RCC 7860 (cell line): ENCODE measurements around the gene DHRS1.

Experiments used
- DNase-seq: peaks from one replicate; pipeline ENCODE4 v3.0.0-alpha.2; 2015; ENCODE audit warnings: low spot score
- FAIRE-seq: peaks from 2 replicates; lab custom pipeline; 2012; peaks lifted over from hg19 to GRCh38; lab: Jason Lieb, UNC

Gene DHRS1

DNA sequence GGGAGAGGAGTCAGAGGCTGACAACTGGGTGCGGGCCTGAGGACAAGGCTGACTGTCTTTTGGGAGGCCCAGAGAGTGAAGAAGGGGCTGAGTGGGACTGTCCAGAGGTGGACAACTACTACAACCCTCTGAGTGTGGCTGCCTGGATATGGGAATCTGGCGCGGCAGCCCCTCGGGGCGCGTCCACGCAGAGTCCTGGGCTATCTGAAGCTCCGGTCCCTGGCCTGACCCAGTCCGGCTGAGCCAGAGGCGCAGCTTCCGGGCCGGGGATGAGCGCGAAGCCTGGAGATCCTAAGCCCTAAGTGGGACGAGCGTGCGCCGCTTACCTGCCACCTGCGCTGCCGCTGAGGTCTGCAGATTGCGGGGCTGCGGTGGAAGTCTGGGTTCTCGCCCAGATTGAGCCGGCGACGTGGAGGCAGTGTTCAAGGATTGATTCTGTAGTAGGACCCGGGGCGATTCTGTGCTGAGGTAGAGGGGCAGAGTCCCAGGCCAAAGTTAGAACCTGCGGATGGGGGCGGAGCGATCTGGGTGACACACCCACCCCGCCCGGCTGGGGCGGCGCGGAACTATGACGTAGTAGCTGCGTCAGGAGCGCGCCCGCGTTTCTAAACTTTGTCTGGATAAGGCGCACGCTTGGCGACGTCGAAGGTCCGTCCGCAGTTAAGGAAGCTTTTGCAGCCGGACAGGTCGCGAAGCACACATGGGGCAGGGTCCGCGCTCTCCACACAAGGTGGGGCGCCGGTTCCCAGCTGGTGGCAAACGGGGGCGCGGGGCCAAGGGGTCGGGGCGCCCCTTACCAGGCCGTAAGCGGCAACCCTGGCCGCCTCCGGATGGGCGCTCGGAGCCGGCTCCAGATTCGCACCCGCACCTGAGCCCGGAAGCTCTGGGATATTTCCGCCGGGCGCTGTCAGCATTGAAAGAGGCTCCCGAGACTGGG is at the start of gene DHRS1, which contains the start of gene NOP9:
TSS of gene DHRS1 (minus strand) at position 526 of the 937 bp plus-strand sequence. CDS start 674 bp downstream, outside the sequence.
TSS of gene NOP9 (plus strand) at position 596 of the 937 bp plus-strand sequence. CDS start at position 701, 105 bp downstream.
- no peak for FAIRE-seq
- peak; percentile 46 for DNase-seq

DNA sequence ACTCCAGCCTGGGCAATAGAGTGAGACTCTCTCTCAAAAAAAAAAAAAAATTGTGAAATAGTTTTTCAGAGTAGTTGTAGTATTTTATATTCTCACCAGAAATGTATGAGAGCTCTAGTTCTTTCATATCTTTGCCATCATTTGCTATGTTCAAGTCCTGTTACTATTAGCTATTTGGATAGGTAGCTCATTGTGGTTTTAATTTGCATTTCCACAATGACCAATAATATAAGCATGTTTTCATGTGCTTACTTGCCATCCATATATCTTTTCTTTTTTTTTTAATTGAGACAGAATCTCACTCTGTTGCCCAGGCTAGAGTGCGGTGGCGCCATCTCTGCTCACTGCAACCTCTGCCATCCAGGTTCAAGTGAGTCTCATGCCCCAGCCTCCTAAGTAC is 48.6 kb upstream of the DHRS1 start:
- FAIRE-seq (no peak), DNase-seq (no peak)

DNA sequence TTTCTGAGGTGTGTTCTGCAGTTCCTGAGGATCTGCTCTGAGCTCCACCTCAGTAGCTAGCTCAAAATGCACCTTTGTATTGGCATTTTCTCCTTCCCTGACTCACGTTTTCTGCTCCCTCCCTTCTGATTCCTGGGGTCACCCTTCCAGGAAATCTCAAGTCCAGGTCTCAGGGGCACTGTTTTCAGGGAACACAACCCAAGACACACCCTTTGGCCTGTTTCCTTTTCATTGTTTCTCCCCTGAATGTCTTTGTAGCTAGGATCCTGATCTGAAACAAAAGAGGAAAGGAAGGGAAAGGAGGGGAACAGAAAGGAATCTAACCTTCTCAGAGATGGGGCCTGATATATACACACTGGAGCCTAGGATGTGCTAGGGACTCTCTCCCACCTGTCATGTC is 47.6 kb upstream of the DHRS1 start:
- no peak for FAIRE-seq
- no peak for DNase-seq

DNA sequence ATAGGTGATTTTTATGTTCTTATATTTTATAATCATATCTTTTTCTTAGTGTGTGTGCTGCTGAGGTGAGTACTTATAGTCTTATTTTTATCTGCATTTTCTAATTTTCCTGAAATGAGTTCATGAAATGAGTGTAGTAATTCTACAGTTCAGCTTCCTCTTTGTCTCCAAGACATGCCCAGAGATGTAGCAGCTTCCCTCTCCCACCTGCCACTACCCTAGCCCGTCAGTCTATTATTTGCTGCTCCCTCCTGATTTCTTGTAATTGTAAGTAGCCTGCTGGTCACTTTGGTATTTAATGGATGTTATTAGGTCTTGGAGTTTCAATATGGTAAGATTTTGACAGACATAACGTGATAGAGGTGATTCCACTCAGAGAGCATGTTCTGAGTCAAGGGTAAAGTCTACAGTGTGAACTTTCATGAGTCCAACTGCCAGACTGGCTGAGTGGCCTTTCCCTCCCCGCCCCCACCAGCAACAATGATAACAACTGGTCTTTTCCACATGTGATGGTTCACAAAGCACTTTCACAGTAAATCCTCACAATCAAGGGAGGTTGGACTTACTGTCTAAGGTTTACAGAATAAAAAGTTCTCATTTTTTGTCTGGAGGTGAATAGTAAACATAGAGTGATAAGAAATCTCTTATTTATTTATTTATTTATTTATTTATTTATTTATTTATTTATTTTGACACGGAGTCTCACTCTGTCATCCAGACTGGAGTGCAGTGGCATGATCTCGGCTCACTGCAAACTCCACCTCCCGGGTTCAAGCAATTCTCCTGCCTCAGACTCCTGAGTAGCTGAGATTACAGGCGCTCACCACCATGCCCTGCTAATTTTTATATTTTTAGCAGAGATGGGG is 44.4 kb upstream of the DHRS1 start:
- FAIRE-seq (no peak), DNase-seq (no peak)

DNA sequence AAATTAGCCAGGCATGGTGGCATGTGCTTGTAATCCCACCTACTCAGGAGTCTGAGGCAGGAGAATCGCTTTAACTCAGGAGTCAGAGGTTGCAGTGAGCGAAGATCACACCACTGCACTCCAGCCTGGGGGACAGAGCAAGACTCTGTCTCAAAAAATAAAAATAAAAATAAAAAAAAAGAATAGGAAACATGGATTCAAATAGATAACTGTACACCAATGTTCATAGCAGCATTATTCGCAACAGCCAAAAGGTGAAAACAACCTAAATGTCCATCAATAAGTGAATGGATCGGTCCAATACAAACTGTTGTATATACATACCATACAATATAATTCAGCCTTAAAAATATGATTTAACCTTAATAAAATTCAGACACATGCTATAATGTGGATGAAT is 43.3 kb upstream of the DHRS1 start:
- no peak for FAIRE-seq

DNA sequence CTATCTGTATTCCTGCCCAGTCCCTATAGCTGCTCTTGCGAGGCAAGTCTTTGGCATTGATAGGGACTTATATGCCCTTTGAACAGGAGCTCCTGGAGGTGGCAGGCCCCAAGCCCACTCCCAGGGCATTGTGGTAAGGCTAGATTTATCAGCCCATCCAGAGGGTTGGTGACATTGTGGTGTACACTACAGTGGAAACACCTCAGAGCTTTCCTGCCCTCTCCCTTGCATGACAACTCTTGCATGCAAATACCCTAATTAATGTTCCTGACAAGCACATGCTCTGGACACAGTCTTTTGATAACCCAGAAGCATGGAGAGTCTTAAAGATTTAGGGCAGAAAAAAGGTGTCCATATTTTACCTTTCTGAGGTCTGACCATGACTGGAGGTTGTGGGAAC is 41.0 kb upstream of the DHRS1 start:
- no peak for FAIRE-seq
- DNase-seq = no peak

More for the DNA sequence above, 43.3 kb upstream of the DHRS1 start:
- DNase-seq = no peak

DNA sequence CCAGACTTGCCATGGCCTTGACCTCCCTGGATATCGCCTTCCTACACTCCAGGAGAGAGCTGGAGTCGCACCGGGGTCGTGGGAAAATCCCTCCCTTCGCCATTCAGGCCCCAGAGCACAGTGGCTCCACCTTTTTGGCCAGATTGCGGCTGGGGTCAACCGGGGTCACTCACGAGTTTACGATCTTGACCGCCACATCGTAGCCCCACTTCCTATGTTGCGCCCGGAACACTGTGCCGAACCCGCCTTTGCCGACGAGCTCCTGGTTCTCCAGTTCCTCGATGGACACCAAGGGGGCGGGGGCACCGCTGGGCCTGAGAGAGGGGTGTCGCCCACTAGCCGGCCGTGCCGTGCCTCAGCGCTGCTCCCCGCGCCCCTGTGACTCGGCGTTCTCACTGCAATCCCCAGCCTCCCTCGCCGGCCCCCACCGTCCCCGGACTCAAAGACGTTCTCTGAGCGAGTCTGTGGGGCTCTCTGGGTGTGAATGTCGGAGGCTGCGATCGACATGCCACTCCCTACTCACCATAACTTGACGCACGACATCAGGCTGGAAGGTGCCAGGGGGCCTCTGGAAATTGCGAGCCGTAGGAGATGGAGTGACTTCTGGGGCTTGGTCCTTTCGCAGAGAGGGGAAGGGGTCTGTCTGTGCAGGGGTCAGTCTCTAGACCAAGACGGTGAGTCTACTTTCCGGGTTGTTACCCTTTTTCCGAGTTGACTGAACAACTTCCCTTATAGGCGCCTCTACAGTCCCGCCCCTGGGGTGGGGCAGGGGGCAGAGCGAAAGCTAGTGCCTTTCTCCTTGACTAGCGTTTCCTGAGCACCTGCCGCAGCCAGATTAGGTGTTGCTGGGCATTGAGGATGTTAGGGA is 39.9 kb upstream of the DHRS1 start, which contains the start of gene RIPK3:
TSS of gene RIPK3 (minus strand) at position 708 of the 868 bp plus-strand sequence. CDS start at position 543, 165 bp downstream.
- no peak for DNase-seq

DNA sequence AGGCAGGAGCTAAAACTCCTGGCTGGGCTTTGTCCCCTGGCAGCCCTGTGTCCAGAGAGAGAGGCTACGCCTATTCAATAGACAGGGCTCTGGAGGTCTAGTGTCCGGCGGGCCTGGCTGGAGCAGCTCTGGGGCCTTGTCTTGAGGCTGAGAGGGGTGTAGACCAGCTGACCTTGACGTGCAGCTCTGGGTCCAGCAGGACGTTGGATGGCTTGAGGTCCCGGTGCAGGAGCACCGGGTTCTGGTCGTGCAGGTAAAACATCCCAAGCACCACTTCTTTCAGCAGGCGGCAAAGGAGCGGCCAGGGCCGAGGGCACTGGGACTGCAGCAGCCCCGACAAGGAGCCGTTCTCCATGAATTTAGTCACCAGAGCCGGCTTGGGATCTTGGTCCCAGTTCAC is 39.3 kb upstream of the DHRS1 start:
- DNase-seq (no peak), FAIRE-seq (no peak)

More for the DNA sequence above, 39.9 kb upstream of the DHRS1 start, which contains the start of gene RIPK3:
- no peak for FAIRE-seq

DNA sequence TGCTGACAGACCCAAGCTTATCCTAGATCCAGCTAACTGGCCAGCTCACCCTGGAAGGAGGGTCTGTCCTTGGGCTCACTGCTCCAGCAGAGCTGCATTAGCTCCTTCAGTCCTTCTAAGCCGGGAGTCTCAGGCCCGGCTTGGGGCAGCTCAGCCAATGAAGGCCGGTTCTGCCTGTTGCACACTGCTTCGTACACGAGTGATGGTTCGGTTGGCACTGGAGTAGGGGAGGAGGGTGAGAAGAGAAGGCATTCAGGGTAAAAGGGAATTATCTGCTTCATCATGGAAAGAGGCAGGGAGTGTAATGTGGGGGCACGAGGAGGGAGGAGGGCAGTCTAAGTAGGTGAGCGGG is 38.2 kb upstream of the DHRS1 start:
- FAIRE-seq = no peak
- DNase-seq = no peak

DNA sequence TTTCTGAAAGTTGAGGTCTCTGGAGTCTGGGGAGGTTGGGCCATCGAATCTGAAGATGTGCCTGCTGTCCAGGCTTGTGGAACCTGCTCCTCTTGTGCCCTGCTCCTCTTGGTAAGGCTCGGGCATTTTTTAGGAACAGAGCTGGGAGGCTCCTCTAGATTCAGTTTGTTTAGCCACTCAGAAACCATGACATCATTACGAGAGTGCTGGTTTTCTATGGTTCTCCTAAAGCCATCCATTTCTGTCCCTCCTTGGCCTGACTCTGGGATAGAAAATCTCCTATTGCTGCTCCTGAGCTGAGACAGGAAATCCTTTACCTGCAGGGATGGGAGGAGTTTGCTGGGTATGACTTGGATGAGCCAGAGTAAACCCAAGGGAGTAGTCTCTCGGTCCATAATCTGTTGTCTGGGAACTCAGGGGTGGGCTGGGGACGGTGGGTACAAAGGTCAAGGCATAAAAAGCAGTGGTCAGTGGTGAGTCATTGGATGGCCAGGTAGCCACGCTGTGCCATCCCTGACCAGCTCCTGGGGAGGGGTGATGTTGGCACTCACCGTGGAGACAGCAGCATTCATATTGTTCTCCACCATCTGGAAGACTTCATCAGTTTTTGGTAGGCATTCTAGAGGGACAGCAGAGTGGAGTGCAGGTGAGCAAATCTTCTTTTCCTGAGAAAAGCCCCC is 37.7 kb upstream of the DHRS1 start:
- FAIRE-seq = no peak

DNA sequence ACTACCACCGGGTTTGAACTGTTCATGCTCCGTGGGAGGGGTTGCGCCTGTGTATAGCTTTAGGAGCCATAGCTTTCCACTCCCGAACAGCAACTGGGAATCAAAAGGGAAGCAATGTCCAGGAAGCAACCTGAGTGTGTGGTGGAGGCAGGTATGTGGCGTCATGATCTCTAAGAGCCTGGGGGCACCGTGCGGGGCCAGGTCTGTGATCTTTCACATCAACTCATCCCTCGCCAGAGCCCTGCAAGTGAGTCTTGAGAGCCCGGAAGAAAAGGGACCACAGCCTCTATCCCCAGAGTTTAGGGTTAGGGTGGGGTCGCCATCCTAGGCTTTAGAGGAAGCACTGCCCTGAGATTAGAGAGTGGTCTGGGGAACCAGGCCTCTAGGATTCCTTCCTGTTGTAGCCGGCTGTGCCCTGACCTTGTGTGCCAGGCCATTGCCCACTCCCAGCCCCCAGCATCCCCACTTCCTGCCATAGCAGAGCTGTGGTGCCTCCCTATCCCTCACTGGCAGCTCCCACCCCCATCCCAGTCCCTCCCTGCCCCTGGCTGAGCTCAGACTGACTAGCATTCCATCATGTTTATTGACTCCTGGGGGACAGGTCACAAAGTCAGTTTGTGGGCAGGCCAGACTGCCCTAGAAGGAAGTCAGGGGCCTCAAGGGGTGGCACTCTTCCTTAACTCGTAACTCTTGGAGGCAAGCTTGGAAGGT is 36.0 kb upstream of the DHRS1 start:
- no peak for DNase-seq
- FAIRE-seq = no peak

More for the DNA sequence above, 37.7 kb upstream of the DHRS1 start:
- DNase-seq = no peak

DNA sequence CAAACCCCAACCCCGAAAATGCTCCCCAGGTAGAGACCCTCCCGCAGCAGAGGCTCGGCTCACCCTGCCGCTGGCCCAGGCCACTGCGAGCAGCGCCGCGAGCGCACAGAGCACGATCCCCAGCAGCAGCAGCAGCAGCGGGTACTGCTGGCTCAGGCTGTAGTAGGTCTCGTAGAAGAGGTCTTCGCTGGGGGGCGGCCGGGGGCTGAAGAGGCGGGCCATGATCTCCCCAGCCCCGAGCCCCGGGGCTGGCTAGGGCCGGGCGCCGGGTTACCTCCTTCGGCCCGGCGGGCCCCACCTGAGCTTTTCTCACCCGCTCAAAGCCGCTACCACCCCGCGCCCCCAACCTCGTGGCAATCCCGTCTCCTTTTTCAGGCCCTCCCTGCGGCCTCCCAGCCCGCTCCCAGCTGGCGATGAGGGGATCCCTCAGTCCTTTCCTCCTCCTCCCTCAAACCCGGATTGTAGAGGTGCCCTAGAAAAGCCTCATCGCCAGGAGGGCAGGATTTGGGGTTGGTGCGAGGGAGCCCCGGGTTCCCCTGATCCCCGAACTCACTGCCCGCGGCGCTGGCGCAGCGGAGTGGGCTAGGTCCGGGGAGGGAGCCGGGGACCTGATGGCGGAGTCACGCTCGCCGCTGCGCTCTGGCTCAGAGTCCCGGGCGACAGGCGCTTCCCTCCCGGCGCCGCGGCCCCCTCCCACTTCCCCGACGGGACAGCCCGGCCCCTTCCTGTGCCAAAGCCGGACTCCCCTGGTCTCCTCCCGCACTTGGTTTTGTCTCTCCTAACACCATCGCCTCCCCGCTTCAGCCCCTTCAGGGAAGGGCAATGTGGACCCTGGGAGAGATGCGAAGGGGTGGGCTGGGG is 35.1 kb upstream of the DHRS1 start, which contains the start of gene ADCY4:
TSS of gene ADCY4 (minus strand) at position 641 of the 861 bp plus-strand sequence. CDS start at position 222, 419 bp downstream.
- no peak for DNase-seq

DNA sequence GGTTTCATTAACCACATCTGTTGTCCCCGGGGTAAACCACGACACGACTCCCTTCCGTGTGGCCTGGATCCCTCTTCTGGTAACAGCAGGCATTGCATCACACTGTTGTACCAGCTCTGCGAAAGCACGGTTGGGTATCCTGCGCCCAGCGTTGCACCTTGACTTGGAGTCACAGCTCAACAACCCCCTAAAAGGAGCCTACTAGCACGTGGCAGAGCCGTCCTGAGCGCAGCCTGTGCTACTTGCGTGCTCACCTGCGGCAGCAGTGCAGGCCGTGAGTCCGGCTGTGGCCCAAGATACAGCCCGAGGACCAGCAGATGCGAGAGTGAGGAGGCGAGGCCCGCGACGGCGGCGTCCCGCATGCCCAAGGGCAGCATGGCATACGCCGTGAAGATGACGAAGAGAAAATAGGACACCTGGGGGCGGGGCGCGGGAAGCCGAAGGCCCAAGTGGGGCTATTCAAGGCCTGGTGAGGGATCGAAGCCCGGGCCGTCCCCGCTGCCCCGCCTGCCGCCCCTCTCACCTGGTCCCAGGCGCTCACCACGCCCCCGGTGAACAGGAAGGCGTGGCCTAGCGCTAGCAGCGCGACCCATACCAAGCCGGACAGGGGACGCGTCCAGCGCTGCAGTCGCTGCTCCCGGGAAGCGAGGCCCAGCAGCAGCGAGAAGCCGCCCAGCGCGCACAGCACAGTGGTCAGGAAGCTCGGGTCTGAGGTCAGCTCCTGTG is 32.9 kb upstream of the DHRS1 start:
- DNase-seq (peak; percentile 7), FAIRE-seq (no peak)

More for the DNA sequence above, 35.1 kb upstream of the DHRS1 start, which contains the start of gene ADCY4:
- FAIRE-seq = no peak

DNA sequence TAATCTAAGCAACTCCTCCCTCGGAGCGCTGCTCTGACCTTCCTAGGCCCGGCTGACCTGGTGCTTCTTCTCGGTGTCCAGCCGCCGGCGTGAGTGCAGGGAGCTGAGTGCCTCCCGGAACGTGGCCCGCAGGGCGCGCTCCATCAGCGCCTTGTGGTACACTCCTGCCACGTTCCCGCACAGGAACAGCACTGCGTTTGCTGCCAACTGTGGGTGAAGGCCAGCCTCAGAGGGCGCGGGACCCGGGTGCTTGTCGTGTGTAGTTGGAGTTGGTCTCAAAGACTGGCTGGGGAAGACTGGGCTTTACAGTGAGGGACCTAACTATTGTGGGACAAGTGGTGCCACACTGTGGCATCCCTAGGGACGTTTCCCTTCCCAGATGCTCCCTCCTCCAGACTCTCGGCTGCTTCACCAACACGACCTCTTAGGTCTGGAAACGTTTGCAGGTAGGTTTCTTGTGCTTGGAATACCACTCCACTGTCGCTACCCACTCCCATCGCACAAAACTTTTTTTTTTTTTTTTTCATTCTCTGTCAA is 32.2 kb upstream of the DHRS1 start:
- DNase-seq = no peak
- no peak for FAIRE-seq

DNA sequence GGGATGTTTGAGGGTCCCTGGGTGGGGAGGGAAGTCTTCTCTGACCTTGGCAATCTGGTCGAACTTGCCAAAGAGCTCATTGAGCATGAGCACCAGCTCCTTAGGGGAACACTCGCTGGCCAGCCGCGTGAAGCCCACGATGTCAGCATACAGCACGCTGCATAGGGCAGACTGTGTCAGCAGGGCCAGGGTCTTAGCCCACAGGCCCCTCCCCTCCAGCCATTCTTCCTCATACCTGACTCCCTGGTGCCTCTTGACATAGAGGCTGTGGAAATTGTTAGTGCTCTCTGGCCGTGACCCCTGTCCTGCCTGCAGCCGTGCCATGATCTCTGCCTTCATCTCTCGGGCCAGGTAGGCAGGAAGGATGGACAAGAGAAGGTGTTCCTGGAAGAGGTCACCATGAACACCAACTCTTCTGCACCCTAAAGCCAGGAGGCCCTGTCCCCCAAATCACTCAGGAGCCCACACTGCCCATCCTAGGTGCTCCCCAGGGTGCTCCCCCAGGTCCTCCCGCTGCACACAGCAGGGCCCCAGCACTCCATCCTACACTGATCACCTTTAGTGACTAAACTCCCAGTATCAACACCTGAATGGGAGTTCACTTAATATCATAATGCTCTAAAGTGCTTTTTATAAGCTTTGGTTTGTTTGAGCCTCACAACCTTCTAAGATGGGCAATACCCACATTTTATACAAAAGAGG is 31.5 kb upstream of the DHRS1 start:
- DNase-seq = no peak
- FAIRE-seq = no peak

DNA sequence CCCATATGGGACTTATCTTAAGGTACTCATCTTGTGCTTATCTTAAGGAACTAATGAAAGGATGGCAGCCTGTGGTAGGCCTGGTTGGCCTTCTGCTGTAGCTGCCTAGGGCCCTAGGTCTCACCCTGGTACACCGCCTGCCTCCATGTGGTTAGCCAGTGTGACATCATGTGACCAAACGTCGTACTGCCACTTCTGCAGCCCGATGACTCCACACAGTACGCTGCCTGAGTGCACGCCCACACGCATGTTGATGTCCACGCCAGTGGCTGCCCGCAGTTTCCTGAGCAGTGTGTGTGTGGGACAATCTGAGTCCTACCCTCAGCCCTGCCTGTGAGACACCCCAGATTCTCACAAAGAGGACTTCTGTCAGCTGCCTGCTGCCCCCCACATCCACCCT is 30.2 kb upstream of the DHRS1 start:
- DNase-seq (no peak), FAIRE-seq (no peak)
